ENCODE results near the gene HAUS3.

Gene HAUS3

GRCh38 chr4:2252530-2253091 lies 10.7 kb upstream of the HAUS3 start:
- H3K9me3 ChIP-seq (ENCODE audit: control insufficient read depth, low read depth, low read length): no peaks in the 10 kb centered on the region
- no peaks in the 10 kb centered on the region for H3K36me3 ChIP-seq (ENCODE audit: control insufficient read depth, low read depth, low read length)
- H3K27me3 ChIP-seq (ENCODE audit: control insufficient read depth, insufficient read depth, low read length): no peaks in the 10 kb centered on the region
- no peak overlapping the region for H3K9ac ChIP-seq (ENCODE audit: low read length)
- no peaks in the 10 kb centered on the region for H3K4me1 ChIP-seq (ENCODE audit: control insufficient read depth, low read depth, low read length)
- H3K27ac ChIP-seq (ENCODE audit: low read length): no peak overlapping the region
- no peak overlapping the region for H3K4me3 ChIP-seq (ENCODE audit: low read length)

GRCh38 chr4:2251795-2252529 lies 10.0 kb upstream of the HAUS3 start:
- no peaks in the 10 kb centered on the region for H3K4me1 ChIP-seq (ENCODE audit: control insufficient read depth, low read depth, low read length)
- H3K4me3 ChIP-seq (ENCODE audit: low read length): no peak overlapping the region
- no peaks in the 10 kb centered on the region for H3K9me3 ChIP-seq (ENCODE audit: control insufficient read depth, low read depth, low read length)
- no peaks in the 10 kb centered on the region for H3K27me3 ChIP-seq (ENCODE audit: control insufficient read depth, insufficient read depth, low read length)
- no peaks in the 10 kb centered on the region for H3K36me3 ChIP-seq (ENCODE audit: control insufficient read depth, low read depth, low read length)
- no peak overlapping the region for H3K9ac ChIP-seq (ENCODE audit: low read length)
- H3K27ac ChIP-seq (ENCODE audit: low read length): no peak overlapping the region

- Histone ChIP-seq H3K9me3 (ENCODE audit: control insufficient read depth, low read depth, low read length) (no peaks in the 10 kb centered on the region), H3K27ac (ENCODE audit: low read length) (no peak overlapping the region), H3K4me3 (ENCODE audit: low read length) (no peak overlapping the region), H3K27me3 (ENCODE audit: control insufficient read depth, insufficient read depth, low read length) (no peaks in the 10 kb centered on the region), H3K36me3 (ENCODE audit: control insufficient read depth, low read depth, low read length) (no peaks in the 10 kb centered on the region), H3K9ac (ENCODE audit: low read length) (no peak overlapping the region), H3K4me1 (ENCODE audit: control insufficient read depth, low read depth, low read length) (no peaks in the 10 kb centered on the region)
Observed at GRCh38 chr4:2251073-2251794, 9.3 kb upstream of the HAUS3 start.

GRCh38 chr4:2250357-2251072 lies 8.6 kb upstream of the HAUS3 start:
- Histone ChIP-seq H3K36me3 (ENCODE audit: control insufficient read depth, low read depth, low read length) (no peaks in the 10 kb centered on the region), H3K9ac (ENCODE audit: low read length) (no peak overlapping the region), H3K9me3 (ENCODE audit: control insufficient read depth, low read depth, low read length) (no peaks in the 10 kb centered on the region), H3K27me3 (ENCODE audit: control insufficient read depth, insufficient read depth, low read length) (no peaks in the 10 kb centered on the region), H3K4me1 (ENCODE audit: control insufficient read depth, low read depth, low read length) (no peaks in the 10 kb centered on the region), H3K27ac (ENCODE audit: low read length) (no peak overlapping the region), H3K4me3 (ENCODE audit: low read length) (no peak overlapping the region)

GRCh38 chr4:2249526-2250356 lies 7.8 kb upstream of the HAUS3 start:
- H3K9ac ChIP-seq (ENCODE audit: low read length): no peak overlapping the region
- no peaks in the 10 kb centered on the region for H3K27me3 ChIP-seq (ENCODE audit: control insufficient read depth, insufficient read depth, low read length)
- H3K27ac ChIP-seq (ENCODE audit: low read length): no peak overlapping the region
- no peaks in the 10 kb centered on the region for H3K4me1 ChIP-seq (ENCODE audit: control insufficient read depth, low read depth, low read length)
- no peaks in the 10 kb centered on the region for H3K9me3 ChIP-seq (ENCODE audit: control insufficient read depth, low read depth, low read length)
- no peaks in the 10 kb centered on the region for H3K36me3 ChIP-seq (ENCODE audit: control insufficient read depth, low read depth, low read length)
- no peak overlapping the region for H3K4me3 ChIP-seq (ENCODE audit: low read length)

- Histone ChIP-seq H3K9ac (ENCODE audit: low read length) (no peak overlapping the region), H3K27me3 (ENCODE audit: control insufficient read depth, insufficient read depth, low read length) (no peaks in the 10 kb centered on the region), H3K36me3 (ENCODE audit: control insufficient read depth, low read depth, low read length) (no peaks in the 10 kb centered on the region), H3K27ac (ENCODE audit: low read length) (no peak overlapping the region), H3K9me3 (ENCODE audit: control insufficient read depth, low read depth, low read length) (no peaks in the 10 kb centered on the region), H3K4me1 (ENCODE audit: control insufficient read depth, low read depth, low read length) (no peaks in the 10 kb centered on the region), H3K4me3 (ENCODE audit: low read length) (no peak overlapping the region)
Observed at GRCh38 chr4:2248821-2249261, 6.9 kb upstream of the HAUS3 start.

- Histone ChIP-seq H3K9me3 (ENCODE audit: control insufficient read depth, low read depth, low read length) (no peaks in the 10 kb centered on the region), H3K36me3 (ENCODE audit: control insufficient read depth, low read depth, low read length) (no peaks in the 10 kb centered on the region), H3K9ac (ENCODE audit: low read length) (no peak overlapping the region), H3K4me1 (ENCODE audit: control insufficient read depth, low read depth, low read length) (no peaks in the 10 kb centered on the region), H3K27ac (ENCODE audit: low read length) (no peak overlapping the region), H3K27me3 (ENCODE audit: control insufficient read depth, insufficient read depth, low read length) (no peaks in the 10 kb centered on the region), H3K4me3 (ENCODE audit: low read length) (no peak overlapping the region)
Observed at GRCh38 chr4:2248044-2248780, 6.3 kb upstream of the HAUS3 start.

- H3K9me3 ChIP-seq (ENCODE audit: control insufficient read depth, low read depth, low read length): no peaks in the 10 kb centered on the region
Observed at GRCh38 chr4:2247128-2248043, 5.5 kb upstream of the HAUS3 start.

GRCh38 chr4:2246384-2247127 lies 4.6 kb upstream of the HAUS3 start:
- Histone ChIP-seq H3K36me3 (ENCODE audit: control insufficient read depth, low read depth, low read length) (no peaks in the 10 kb centered on the region), H3K4me1 (ENCODE audit: control insufficient read depth, low read depth, low read length) (no peaks in the 10 kb centered on the region), H3K9me3 (ENCODE audit: control insufficient read depth, low read depth, low read length) (no peaks in the 10 kb centered on the region), H3K27me3 (ENCODE audit: control insufficient read depth, insufficient read depth, low read length) (no peaks in the 10 kb centered on the region), H3K27ac (ENCODE audit: low read length) (no peak overlapping the region), H3K4me3 (ENCODE audit: low read length) (no peak overlapping the region), H3K9ac (ENCODE audit: low read length) (no peak overlapping the region)

More at GRCh38 chr4:2247128-2248043, 5.5 kb upstream of the HAUS3 start:
- no peak overlapping the region for H3K9ac ChIP-seq (ENCODE audit: low read length)
- no peaks in the 10 kb centered on the region for H3K27me3 ChIP-seq (ENCODE audit: control insufficient read depth, insufficient read depth, low read length)
- H3K4me1 ChIP-seq (ENCODE audit: control insufficient read depth, low read depth, low read length): no peaks in the 10 kb centered on the region
- H3K36me3 ChIP-seq (ENCODE audit: control insufficient read depth, low read depth, low read length): no peaks in the 10 kb centered on the region
- H3K27ac ChIP-seq (ENCODE audit: low read length): no peak overlapping the region
- H3K4me3 ChIP-seq (ENCODE audit: low read length): no peak overlapping the region
